Measurements from ENCODE around the gene PCYT1B. TPM values are rescaled to one million over a fixed set of nuclear protein-coding genes. Genes with fewer than 3 reads are reported as not detected.

Gene PCYT1B
- total and polyA plus RNA-seq, 2 experiments from 2014 or later: 5.8 to 14.6 TPM

GRCh38 chrX:24692305-24692704 is 45.2 kb upstream of the PCYT1B start:
- peak; percentile 38 for ATAC-seq
- Histone ChIP-seq H3K4me3 (no peak overlapping the region; the same call in 1 of the 2 replicates), H4K20me1 (replicated peaks; ENCODE audit: insufficient read depth) (no peaks in the 10 kb centered on the region), H3K79me2 (replicated peaks; ENCODE audit: insufficient read depth) (peaks cover 34% of the 10 kb centered on the region), H3K4me2 (0 out of 2 replicates have a peak overlapping the region, but pooled peaks have one; percentile 71), H3K36me3 (ENCODE audit: insufficient read depth) (no peaks in the 10 kb centered on the region), H3F3A (replicated peaks; ENCODE audit: low read depth) (no peaks in the 10 kb centered on the region), H3K4me1 (ENCODE audit: insufficient read depth) (peaks cover 4% of the 10 kb centered on the region; the same call in 1 of the 2 replicates), H2AFZ (no peak overlapping the region), H3K9me2 (ENCODE audit: insufficient read depth) (no peaks in the 10 kb centered on the region), H3K27ac (ENCODE audit: low read depth) (no peak overlapping the region), H3K27me3 (ENCODE audit: insufficient read depth) (no peaks in the 10 kb centered on the region)
- H3K4me3 Mint-ChIP-seq: peak overlapping the region; percentile 89
- no peaks in the 10 kb centered on the region for H3K9me3 Mint-ChIP-seq
- TF ChIP-seq CREB1 (CRISPR knock-in tag; IDR thresholded peaks at IDR 0.05; ENCODE audit: low read depth) (no peak), EZH2 (IDR thresholded peaks at IDR 0.05; ENCODE audit: low read depth, unreplicated experiment) (no peak), ZNF331 (CRISPR knock-in tag; IDR thresholded peaks at IDR 0.05; ENCODE audit: low read depth) (no peak), ETS1 (IDR thresholded peaks at IDR 0.05) (no peak), ZNF114 (CRISPR knock-in tag; IDR thresholded peaks at IDR 0.05) (no peak), POLR2AphosphoS5 (IDR thresholded peaks at IDR 0.05; ENCODE audit: low read depth) (no peak), REST (IDR thresholded peaks at IDR 0.05; ENCODE audit: unreplicated experiment) (no peak)
- TF ChIP-seq, protein P1, sequence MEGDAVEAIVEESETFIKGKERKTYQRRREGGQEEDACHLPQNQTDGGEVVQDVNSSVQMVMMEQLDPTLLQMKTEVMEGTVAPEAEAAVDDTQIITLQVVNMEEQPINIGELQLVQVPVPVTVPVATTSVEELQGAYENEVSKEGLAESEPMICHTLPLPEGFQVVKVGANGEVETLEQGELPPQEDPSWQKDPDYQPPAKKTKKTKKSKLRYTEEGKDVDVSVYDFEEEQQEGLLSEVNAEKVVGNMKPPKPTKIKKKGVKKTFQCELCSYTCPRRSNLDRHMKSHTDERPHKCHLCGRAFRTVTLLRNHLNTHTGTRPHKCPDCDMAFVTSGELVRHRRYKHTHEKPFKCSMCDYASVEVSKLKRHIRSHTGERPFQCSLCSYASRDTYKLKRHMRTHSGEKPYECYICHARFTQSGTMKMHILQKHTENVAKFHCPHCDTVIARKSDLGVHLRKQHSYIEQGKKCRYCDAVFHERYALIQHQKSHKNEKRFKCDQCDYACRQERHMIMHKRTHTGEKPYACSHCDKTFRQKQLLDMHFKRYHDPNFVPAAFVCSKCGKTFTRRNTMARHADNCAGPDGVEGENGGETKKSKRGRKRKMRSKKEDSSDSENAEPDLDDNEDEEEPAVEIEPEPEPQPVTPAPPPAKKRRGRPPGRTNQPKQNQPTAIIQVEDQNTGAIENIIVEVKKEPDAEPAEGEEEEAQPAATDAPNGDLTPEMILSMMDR (conservative IDR thresholded peaks at IDR 0.05; ENCODE audit: low read depth in 2 of 2): no peak
- TF ChIP-seq, protein P2, sequence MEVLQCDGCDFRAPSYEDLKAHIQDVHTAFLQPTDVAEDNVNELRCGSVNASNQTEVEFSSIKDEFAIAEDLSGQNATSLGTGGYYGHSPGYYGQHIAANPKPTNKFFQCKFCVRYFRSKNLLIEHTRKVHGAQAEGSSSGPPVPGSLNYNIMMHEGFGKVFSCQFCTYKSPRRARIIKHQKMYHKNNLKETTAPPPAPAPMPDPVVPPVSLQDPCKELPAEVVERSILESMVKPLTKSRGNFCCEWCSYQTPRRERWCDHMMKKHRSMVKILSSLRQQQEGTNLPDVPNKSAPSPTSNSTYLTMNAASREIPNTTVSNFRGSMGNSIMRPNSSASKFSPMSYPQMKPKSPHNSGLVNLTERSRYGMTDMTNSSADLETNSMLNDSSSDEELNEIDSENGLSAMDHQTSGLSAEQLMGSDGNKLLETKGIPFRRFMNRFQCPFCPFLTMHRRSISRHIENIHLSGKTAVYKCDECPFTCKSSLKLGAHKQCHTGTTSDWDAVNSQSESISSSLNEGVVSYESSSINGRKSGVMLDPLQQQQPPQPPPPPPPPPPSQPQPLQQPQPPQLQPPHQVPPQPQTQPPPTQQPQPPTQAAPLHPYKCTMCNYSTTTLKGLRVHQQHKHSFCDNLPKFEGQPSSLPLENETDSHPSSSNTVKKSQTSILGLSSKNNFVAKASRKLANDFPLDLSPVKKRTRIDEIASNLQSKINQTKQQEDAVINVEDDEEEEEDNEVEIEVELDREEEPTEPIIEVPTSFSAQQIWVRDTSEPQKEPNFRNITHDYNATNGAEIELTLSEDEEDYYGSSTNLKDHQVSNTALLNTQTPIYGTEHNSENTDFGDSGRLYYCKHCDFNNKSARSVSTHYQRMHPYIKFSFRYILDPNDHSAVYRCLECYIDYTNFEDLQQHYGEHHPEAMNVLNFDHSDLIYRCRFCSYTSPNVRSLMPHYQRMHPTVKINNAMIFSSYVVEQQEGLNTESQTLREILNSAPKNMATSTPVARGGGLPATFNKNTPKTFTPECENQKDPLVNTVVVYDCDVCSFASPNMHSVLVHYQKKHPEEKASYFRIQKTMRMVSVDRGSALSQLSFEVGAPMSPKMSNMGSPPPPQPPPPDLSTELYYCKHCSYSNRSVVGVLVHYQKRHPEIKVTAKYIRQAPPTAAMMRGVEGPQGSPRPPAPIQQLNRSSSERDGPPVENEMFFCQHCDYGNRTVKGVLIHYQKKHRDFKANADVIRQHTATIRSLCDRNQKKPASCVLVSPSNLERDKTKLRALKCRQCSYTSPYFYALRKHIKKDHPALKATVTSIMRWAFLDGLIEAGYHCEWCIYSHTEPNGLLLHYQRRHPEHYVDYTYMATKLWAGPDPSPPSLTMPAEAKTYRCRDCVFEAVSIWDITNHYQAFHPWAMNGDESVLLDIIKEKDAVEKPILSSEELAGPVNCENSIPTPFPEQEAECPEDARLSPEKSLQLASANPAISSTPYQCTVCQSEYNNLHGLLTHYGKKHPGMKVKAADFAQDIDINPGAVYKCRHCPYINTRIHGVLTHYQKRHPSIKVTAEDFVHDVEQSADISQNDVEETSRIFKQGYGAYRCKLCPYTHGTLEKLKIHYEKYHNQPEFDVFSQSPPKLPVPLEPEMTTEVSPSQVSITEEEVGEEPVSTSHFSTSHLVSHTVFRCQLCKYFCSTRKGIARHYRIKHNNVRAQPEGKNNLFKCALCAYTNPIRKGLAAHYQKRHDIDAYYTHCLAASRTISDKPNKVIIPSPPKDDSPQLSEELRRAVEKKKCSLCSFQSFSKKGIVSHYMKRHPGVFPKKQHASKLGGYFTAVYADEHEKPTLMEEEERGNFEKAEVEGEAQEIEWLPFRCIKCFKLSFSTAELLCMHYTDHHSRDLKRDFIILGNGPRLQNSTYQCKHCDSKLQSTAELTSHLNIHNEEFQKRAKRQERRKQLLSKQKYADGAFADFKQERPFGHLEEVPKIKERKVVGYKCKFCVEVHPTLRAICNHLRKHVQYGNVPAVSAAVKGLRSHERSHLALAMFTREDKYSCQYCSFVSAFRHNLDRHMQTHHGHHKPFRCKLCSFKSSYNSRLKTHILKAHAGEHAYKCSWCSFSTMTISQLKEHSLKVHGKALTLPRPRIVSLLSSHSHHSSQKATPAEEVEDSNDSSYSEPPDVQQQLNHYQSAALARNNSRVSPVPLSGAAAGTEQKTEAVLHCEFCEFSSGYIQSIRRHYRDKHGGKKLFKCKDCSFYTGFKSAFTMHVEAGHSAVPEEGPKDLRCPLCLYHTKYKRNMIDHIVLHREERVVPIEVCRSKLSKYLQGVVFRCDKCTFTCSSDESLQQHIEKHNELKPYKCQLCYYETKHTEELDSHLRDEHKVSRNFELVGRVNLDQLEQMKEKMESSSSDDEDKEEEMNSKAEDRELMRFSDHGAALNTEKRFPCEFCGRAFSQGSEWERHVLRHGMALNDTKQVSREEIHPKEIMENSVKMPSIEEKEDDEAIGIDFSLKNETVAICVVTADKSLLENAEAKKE (CRISPR knock-in tag; IDR thresholded peaks at IDR 0.05): no peak
- no peak overlapping the region for H3K27ac Mint-ChIP-seq
- H3K4me1 Mint-ChIP-seq: peaks cover 18% of the 10 kb centered on the region
- DNase-seq (ENCODE audit: low spot score): peak; percentile 38
- no peaks in the 10 kb centered on the region; the same call in 2 of the 3 replicates for H3K36me3 Mint-ChIP-seq (ENCODE audit: low read depth)
- peaks cover 3% of the 10 kb centered on the region for H3K27me3 Mint-ChIP-seq (ENCODE audit: insufficient read depth, low read depth, poor library complexity)

Measured in GM23338 (cell line).